Measurements from ENCODE around the gene TMEM17. TPM values are rescaled to one million over a fixed set of nuclear protein-coding genes. Genes with fewer than 3 reads are reported as not detected.

The TMEM17 gene
- total RNA-seq, 1 experiment from 2014 or later: 4.1 TPM

DNA sequence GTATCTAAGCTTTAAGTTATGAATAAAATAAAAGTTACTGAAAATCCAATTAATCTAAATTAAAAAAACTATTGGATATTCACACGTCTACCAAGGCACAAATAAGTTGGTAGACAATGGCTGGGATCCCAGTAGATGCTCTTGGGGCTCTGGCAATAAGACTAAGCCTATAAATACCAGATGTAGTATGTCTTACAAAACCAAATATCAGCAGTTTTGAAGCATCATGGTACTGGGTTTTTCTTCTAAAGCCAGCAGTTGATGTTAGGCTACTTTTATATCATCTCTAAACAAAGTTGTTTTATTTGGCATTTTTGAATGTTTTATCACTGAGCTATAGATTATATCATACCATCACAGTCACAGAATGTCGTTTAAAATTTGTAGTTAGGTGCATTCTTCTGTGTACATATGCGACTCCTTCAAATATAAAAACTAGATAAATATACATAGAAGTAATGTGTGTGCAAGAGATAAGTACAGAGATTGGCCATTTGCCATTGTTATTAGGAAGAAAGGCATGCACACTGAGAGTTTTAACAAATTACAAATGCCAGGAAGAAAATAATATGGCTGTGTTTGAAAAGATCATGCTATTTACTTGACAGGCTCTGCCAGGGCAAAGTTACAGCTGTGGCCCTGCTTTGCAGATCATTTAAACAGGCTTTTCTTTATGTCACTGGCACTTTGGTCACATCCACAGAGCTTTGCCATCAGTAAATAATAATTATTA lies 21.6 kb upstream of the TMEM17 start:
- Histone ChIP-seq H3K27me3 (ENCODE audit: control insufficient read depth, insufficient read depth, low read length) (no peaks in the 10 kb centered on the region), H3K9me3 (ENCODE audit: control insufficient read depth, insufficient read depth, low read depth, low read length) (peaks cover 3% of the 10 kb centered on the region; the same call in 1 of the 2 replicates), H3K4me1 (ENCODE audit: control insufficient read depth, insufficient read depth, low read length) (no peaks in the 10 kb centered on the region), H3K27ac (ENCODE audit: low read length) (no peak overlapping the region), H3K36me3 (ENCODE audit: control insufficient read depth, insufficient read depth, low read length) (no peaks in the 10 kb centered on the region), H3K4me3 (ENCODE audit: low read depth in 2 of 2, low read length in 2 of 2) (no peak overlapping the region)
- no peak for TF ChIP-seq SIN3A (IDR thresholded peaks at IDR 0.05; ENCODE audit: borderline replicate concordance, insufficient read depth, low read depth, low read length)
- no peak for TF ChIP-seq TCF7L2 (IDR thresholded peaks at IDR 0.05; ENCODE audit: low read depth, low read length)
- CTCF ChIA-PET: no interaction called here
- in situ Hi-C loops (cut with HindIII; ENCODE audit: low pct_unique_long_range_greater_than_20kb, low sequenced_read_pairs): no loop called here
- POLR2A ChIA-PET: interaction anchor here (0.5 kb wide), 1 partner anchor 405 kb away, joined by 11 read pairs; no protein-coding TSS in a partner anchor
- DNase-seq (ENCODE audit: low read depth, low spot score) (no peak), ATAC-seq (no peak)
- no TSS peak for BruUV-seq (replicated peaks)
- intact Hi-C loops (cut with micrococcal nuclease; ENCODE audit: unreplicated experiment): no loop called here

DNA sequence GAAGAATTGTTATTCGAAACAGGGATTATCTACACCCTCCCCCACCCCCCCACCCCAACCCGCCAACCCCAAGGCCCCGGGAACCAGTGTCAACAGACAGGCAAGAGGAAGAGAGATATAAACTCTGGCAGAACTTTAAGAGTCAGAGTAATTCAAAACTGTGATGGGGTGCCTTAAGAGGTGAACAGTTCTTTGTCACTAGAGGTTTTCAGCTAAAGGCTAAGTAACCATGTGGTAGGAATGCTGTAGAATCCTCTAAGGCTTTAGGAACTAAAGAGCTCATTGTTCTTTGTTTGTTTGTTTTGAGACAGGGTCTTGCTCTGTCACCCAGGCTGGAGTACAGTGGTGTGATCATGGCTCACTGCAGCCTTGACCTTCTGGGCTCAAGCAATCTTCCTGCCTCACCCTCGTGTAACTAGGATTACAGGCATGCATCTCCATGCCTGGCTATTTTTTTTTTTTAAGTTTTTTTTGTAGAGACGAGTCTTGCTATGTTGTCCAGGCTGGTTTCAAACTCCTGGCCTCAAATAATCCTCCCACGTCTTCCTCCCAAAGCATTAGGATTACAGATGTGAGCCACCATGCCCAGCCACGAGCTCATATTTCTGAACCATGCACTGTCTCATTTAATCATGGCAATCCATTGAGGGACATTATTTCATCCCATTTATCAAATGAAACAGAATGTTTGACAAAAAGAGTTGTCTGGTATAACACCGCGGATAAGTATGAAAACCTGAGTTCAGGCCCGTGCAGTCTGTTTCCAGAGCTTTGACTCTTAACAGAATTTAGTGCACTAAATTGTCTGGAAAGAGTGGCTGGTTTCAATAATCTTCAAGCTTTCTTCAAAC lies 20.8 kb upstream of the TMEM17 start:
- DNase-seq (ENCODE audit: low read depth, low spot score) (no peak), ATAC-seq (no peak)
- no peak for TF ChIP-seq SIN3A (IDR thresholded peaks at IDR 0.05; ENCODE audit: borderline replicate concordance, insufficient read depth, low read depth, low read length)
- TF ChIP-seq, protein P1, sequence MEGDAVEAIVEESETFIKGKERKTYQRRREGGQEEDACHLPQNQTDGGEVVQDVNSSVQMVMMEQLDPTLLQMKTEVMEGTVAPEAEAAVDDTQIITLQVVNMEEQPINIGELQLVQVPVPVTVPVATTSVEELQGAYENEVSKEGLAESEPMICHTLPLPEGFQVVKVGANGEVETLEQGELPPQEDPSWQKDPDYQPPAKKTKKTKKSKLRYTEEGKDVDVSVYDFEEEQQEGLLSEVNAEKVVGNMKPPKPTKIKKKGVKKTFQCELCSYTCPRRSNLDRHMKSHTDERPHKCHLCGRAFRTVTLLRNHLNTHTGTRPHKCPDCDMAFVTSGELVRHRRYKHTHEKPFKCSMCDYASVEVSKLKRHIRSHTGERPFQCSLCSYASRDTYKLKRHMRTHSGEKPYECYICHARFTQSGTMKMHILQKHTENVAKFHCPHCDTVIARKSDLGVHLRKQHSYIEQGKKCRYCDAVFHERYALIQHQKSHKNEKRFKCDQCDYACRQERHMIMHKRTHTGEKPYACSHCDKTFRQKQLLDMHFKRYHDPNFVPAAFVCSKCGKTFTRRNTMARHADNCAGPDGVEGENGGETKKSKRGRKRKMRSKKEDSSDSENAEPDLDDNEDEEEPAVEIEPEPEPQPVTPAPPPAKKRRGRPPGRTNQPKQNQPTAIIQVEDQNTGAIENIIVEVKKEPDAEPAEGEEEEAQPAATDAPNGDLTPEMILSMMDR (IDR thresholded peaks at IDR 0.05): no peak
- no peak for TF ChIP-seq TCF7L2 (IDR thresholded peaks at IDR 0.05; ENCODE audit: low read depth, low read length)
- TF ChIP-seq, protein P2, sequence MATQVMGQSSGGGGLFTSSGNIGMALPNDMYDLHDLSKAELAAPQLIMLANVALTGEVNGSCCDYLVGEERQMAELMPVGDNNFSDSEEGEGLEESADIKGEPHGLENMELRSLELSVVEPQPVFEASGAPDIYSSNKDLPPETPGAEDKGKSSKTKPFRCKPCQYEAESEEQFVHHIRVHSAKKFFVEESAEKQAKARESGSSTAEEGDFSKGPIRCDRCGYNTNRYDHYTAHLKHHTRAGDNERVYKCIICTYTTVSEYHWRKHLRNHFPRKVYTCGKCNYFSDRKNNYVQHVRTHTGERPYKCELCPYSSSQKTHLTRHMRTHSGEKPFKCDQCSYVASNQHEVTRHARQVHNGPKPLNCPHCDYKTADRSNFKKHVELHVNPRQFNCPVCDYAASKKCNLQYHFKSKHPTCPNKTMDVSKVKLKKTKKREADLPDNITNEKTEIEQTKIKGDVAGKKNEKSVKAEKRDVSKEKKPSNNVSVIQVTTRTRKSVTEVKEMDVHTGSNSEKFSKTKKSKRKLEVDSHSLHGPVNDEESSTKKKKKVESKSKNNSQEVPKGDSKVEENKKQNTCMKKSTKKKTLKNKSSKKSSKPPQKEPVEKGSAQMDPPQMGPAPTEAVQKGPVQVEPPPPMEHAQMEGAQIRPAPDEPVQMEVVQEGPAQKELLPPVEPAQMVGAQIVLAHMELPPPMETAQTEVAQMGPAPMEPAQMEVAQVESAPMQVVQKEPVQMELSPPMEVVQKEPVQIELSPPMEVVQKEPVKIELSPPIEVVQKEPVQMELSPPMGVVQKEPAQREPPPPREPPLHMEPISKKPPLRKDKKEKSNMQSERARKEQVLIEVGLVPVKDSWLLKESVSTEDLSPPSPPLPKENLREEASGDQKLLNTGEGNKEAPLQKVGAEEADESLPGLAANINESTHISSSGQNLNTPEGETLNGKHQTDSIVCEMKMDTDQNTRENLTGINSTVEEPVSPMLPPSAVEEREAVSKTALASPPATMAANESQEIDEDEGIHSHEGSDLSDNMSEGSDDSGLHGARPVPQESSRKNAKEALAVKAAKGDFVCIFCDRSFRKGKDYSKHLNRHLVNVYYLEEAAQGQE (IDR thresholded peaks at IDR 0.05; ENCODE audit: insufficient read depth in 1 of 2, low read depth in 2 of 2, low read length in 1 of 2): no peak
- no peak for TF ChIP-seq POLR2AphosphoS5 (IDR thresholded peaks at IDR 0.05; ENCODE audit: low read depth, low read length)
- ChIA-PET CTCF (no interaction called here), POLR2A (interaction anchor here (0.5 kb wide), 1 partner anchor 406 kb away, joined by 11 read pairs; no protein-coding TSS in a partner anchor)
- Histone ChIP-seq H3K36me3 (ENCODE audit: control insufficient read depth, insufficient read depth, low read length) (no peaks in the 10 kb centered on the region), H3K4me3 (ENCODE audit: low read depth in 2 of 2, low read length in 2 of 2) (no peak overlapping the region), H3K4me1 (ENCODE audit: control insufficient read depth, insufficient read depth, low read length) (no peaks in the 10 kb centered on the region), H3K9me3 (ENCODE audit: control insufficient read depth, insufficient read depth, low read depth, low read length) (peaks cover 9% of the 10 kb centered on the region), H3K27ac (ENCODE audit: low read length) (no peak overlapping the region), H3K27me3 (ENCODE audit: control insufficient read depth, insufficient read depth, low read length) (no peaks in the 10 kb centered on the region)
- intact Hi-C loops (cut with micrococcal nuclease; ENCODE audit: unreplicated experiment): no loop called here
- no TSS peak for BruUV-seq (replicated peaks)
- in situ Hi-C loops (cut with HindIII; ENCODE audit: low pct_unique_long_range_greater_than_20kb, low sequenced_read_pairs): no loop called here

Measured in Panc1 (cell line).